Activated naive CD4-positive, alpha-beta T cell treated with anti-CD3 and anti-CD28 coated beads, Interleukin-2, amount 50 U/mL, for 72 hours (primary cell): ENCODE measurements around the gene GNB1L. TPM values are rescaled to one million over a fixed set of nuclear protein-coding genes. Genes with fewer than 3 reads are reported as not detected.
A peak's percentile ranks its signal among the peaks of the same experiment; 100 is the strongest.

Experiments used
- ATAC-seq, 2 donors: fragments of 150-1000 bp; cut with Tn5 transposase; 2 replicates each; pipeline ENCODE4 v1.10.0; 2021; ENCODE audit warnings: mild to moderate bottlenecking in 2 of 2, moderate library complexity in 2 of 2
- DNase-seq, 2 donors: peaks; one replicate each; pipeline ENCODE4 v3.0.0; 2021 to 2022; ENCODE audit warnings: low spot score in 2 of 2
- H3K27ac Mint-ChIP-seq, 2 donors: one replicate each; pipeline ENCODE4 v1.8.0; 2022; ENCODE audit warnings: mild to moderate bottlenecking in 2 of 2, mixed read lengths in 2 of 2
- H3K36me3 Mint-ChIP-seq, 2 donors: one replicate each; pipeline ENCODE4 v1.8.0; 2022; ENCODE audit warnings: mixed read lengths in 2 of 2
- H3K9me3 Mint-ChIP-seq, 2 donors: one replicate each; pipeline ENCODE4 v1.8.0; 2022; ENCODE audit warnings: mixed read lengths in 2 of 2
- total RNA-seq, 2 donors: library from RNA; stranded (reverse); gene quantifications; one replicate each; pipeline ENCODE4 v1.2.3, GENCODE V29; 2022

The GNB1L gene
- total RNA-seq, 2 donors from 2014 or later: 9.6 to 13.4 TPM

GRCh38 chr22:19816372-19817119 is 38.1 kb downstream of the GNB1L start:
- Mint-ChIP-seq H3K27ac (peak overlapping the region in 1 of 2 donors; percentile 21), H3K36me3 (peaks cover 0 to 4% of the 10 kb centered on the region in 2 donors), H3K9me3 (no peaks in the 10 kb centered on the region)
- DNase-seq (peak in 1 of 2 donors; percentile 33), ATAC-seq (no peak)

- H3K9me3 Mint-ChIP-seq: no peaks in the 10 kb centered on the region
- ATAC-seq: no peak
- DNase-seq: peak in 1 of 2 donors; percentile 33
- H3K27ac Mint-ChIP-seq: peak overlapping the region; percentile 9 to 21
- peaks cover 0 to 4% of the 10 kb centered on the region in 2 donors for H3K36me3 Mint-ChIP-seq
Measured at GRCh38 chr22:19815823-19816290, 38.8 kb downstream of the GNB1L start.

- peak in 1 of 2 donors; percentile 37 for DNase-seq
- H3K9me3 Mint-ChIP-seq: no peaks in the 10 kb centered on the region
- H3K36me3 Mint-ChIP-seq: peaks cover 0 to 4% of the 10 kb centered on the region in 2 donors
- ATAC-seq: no peak
- H3K27ac Mint-ChIP-seq: peak overlapping the region; percentile 9 to 46
Measured at GRCh38 chr22:19815093-19815822, 39.4 kb downstream of the GNB1L start.

GRCh38 chr22:19814428-19814827 is 40.2 kb downstream of the GNB1L start:
- H3K9me3 Mint-ChIP-seq: no peaks in the 10 kb centered on the region
- H3K36me3 Mint-ChIP-seq: peaks cover 0 to 4% of the 10 kb centered on the region in 2 donors
- H3K27ac Mint-ChIP-seq: peak overlapping the region; percentile 33 to 46
- DNase-seq (no peak), ATAC-seq (no peak)

- Mint-ChIP-seq H3K36me3 (peaks cover 0 to 4% of the 10 kb centered on the region in 2 donors), H3K27ac (no peak overlapping the region), H3K9me3 (no peaks in the 10 kb centered on the region)
- DNase-seq (peak in 1 of 2 donors; percentile 13), ATAC-seq (no peak)
Measured at GRCh38 chr22:19812910-19813309, 41.8 kb downstream of the GNB1L start.

GRCh38 chr22:19811811-19812771 is 42.6 kb downstream of the GNB1L start:
- DNase-seq: peak in 1 of 2 donors; percentile 47
- Mint-ChIP-seq H3K9me3 (no peaks in the 10 kb centered on the region), H3K36me3 (peaks cover 0 to 4% of the 10 kb centered on the region in 2 donors), H3K27ac (no peak overlapping the region)
- no peak for ATAC-seq

- H3K9me3 Mint-ChIP-seq: no peaks in the 10 kb centered on the region
- DNase-seq (no peak), ATAC-seq (no peak)
- no peak overlapping the region for H3K27ac Mint-ChIP-seq
- H3K36me3 Mint-ChIP-seq: peaks cover 0 to 4% of the 10 kb centered on the region in 2 donors
Measured at GRCh38 chr22:19811211-19811621, 43.5 kb downstream of the GNB1L start.

- Mint-ChIP-seq H3K9me3 (no peaks in the 10 kb centered on the region), H3K27ac (peak overlapping the region in 1 of 2 donors; percentile 9), H3K36me3 (peaks cover 0 to 4% of the 10 kb centered on the region in 2 donors)
- DNase-seq: peak in 1 of 2 donors; percentile 23
- ATAC-seq: no peak
Measured at GRCh38 chr22:19810381-19811201, 44.1 kb downstream of the GNB1L start.

- no peak for DNase-seq
- H3K27ac Mint-ChIP-seq: no peak overlapping the region
- H3K9me3 Mint-ChIP-seq: no peaks in the 10 kb centered on the region
- no peak for ATAC-seq
- H3K36me3 Mint-ChIP-seq: peaks cover 0 to 4% of the 10 kb centered on the region in 2 donors
Measured at GRCh38 chr22:19809741-19810140, 44.9 kb downstream of the GNB1L start.

- Mint-ChIP-seq H3K27ac (no peak overlapping the region), H3K9me3 (no peaks in the 10 kb centered on the region), H3K36me3 (no peaks in the 10 kb centered on the region)
- no peak for DNase-seq
- no peak for ATAC-seq
Measured at GRCh38 chr22:19808873-19809478, 45.7 kb downstream of the GNB1L start.

GRCh38 chr22:19807914-19808872 is 46.5 kb downstream of the GNB1L start:
- ATAC-seq (no peak), DNase-seq (no peak)
- H3K36me3 Mint-ChIP-seq: no peaks in the 10 kb centered on the region
- no peaks in the 10 kb centered on the region for H3K9me3 Mint-ChIP-seq
- peak overlapping the region in 1 of 2 donors; percentile 44 for H3K27ac Mint-ChIP-seq

GRCh38 chr22:19807161-19807913 is 47.3 kb downstream of the GNB1L start:
- DNase-seq (no peak), ATAC-seq (no peak)
- no peaks in the 10 kb centered on the region for H3K9me3 Mint-ChIP-seq
- no peaks in the 10 kb centered on the region for H3K36me3 Mint-ChIP-seq
- no peak overlapping the region for H3K27ac Mint-ChIP-seq

- ATAC-seq (no peak), DNase-seq (no peak)
- no peak overlapping the region for H3K27ac Mint-ChIP-seq
- no peaks in the 10 kb centered on the region for H3K36me3 Mint-ChIP-seq
- no peaks in the 10 kb centered on the region for H3K9me3 Mint-ChIP-seq
Measured at GRCh38 chr22:19806213-19807160, 48.2 kb downstream of the GNB1L start.
